Liver (tissue), 9 donors: ENCODE data around the gene MDGA2. TPM values are rescaled to one million over a fixed set of nuclear protein-coding genes. Genes with fewer than 3 reads are reported as not detected.
"Not testable (repeated sequence)": the region's sequence is repeated elsewhere in the genome, so short reads cannot be mapped to it uniquely, and the experiment has no call there.

Source experiments
- DNase-seq: peaks from one replicate; pipeline ENCODE4 v3.0.0-alpha.2; 2017; ENCODE audit warnings: low spot score
- H3K27ac ChIP-seq, 2 donors: one replicate each; pipeline ENCODE4 v1.7.0; 2013; ENCODE audit warnings: inconsistent platforms in 2 of 2, low read length in 2 of 2, control low read depth in 1 of 2, low read depth in 1 of 2, mild to moderate bottlenecking in 1 of 2
- H3K27me3 ChIP-seq, 4 donors: one replicate each; pipeline versions ENCODE4 v1.6.1 to v1.7.0; 2013; ENCODE audit warnings: low read length in 3 of 4, inconsistent platforms in 1 of 4, mild to moderate bottlenecking in 1 of 4, moderate library complexity in 1 of 4; ENCODE audit not compliant: control insufficient read depth in 4 of 4, insufficient read depth in 4 of 4
- H3K36me3 ChIP-seq, 4 donors: one replicate each; pipeline versions ENCODE4 v1.6.1 to v1.7.0; 2013; ENCODE audit warnings: low read length in 3 of 4, mild to moderate bottlenecking in 3 of 4, low read depth in 1 of 4, moderate library complexity in 1 of 4; ENCODE audit not compliant: control insufficient read depth in 4 of 4, insufficient read depth in 3 of 4
- H3K4me1 ChIP-seq, 4 donors: one replicate each; pipeline versions ENCODE4 v1.6.1 to v1.7.0; 2013; ENCODE audit warnings: low read length in 3 of 4, mild to moderate bottlenecking in 3 of 4, moderate library complexity in 1 of 4; ENCODE audit not compliant: control insufficient read depth in 4 of 4, insufficient read depth in 4 of 4
- H3K4me3 ChIP-seq, 3 donors: one replicate each; pipeline versions ENCODE4 v1.6.1 to v1.7.0; 2013; ENCODE audit warnings: low read length in 3 of 3, control low read depth in 1 of 3, low read depth in 1 of 3, mild to moderate bottlenecking in 1 of 3
- H3K9ac ChIP-seq, 2 donors: one replicate each; pipeline ENCODE4 v1.7.0; 2013; ENCODE audit warnings: low read length in 2 of 2, mild to moderate bottlenecking in 2 of 2, moderate library complexity in 2 of 2, control low read depth in 1 of 2, low read depth in 1 of 2
- H3K9me3 ChIP-seq, 4 donors: one replicate each; pipeline versions ENCODE4 v1.6.1 to v1.7.0; 2013; ENCODE audit warnings: low read length in 3 of 4; ENCODE audit not compliant: control insufficient read depth in 4 of 4
- ATF3 ChIP-seq: IDR thresholded peaks from 2 replicates; pipeline ENCODE4 v1.6.1; 2016; ENCODE audit warnings: antibody characterized with exemption
- CTCF ChIP-seq: fragments of 150-350 bp; IDR thresholded peaks from 2 replicates; pipeline ENCODE4 v1.5.1; 2017; ENCODE audit warnings: improper control_type of control experiment, low read depth, low read length; ENCODE audit not compliant: missing input control
- EGR1 ChIP-seq, 2 donors: IDR thresholded peaks; 2 replicates each; pipeline ENCODE4 v1.6.1; 2016 to 2018; ENCODE audit warnings: antibody characterized with exemption in 2 of 2, low read depth in 2 of 2
- FOXA2 ChIP-seq: IDR thresholded peaks from 2 replicates; pipeline ENCODE4 v1.6.1; 2016; ENCODE audit warnings: antibody characterized with exemption
- GABPA ChIP-seq, 2 donors: IDR thresholded peaks in 1 of 2; conservative IDR thresholded peaks in 1 of 2; 2 replicates each; pipeline ENCODE4 v1.6.1; 2016; ENCODE audit warnings: antibody characterized with exemption in 2 of 2, mild to moderate bottlenecking in 1 of 2, moderate library complexity in 1 of 2
- HNF4A ChIP-seq, 2 donors: conservative IDR thresholded peaks; 2 replicates each; pipeline ENCODE4 v1.6.1; 2016; ENCODE audit warnings: antibody characterized with exemption in 2 of 2, mild to moderate bottlenecking in 2 of 2
- HNF4G ChIP-seq: IDR thresholded peaks from 2 replicates; pipeline ENCODE4 v1.6.1; 2016; ENCODE audit warnings: antibody characterized with exemption
- JUND ChIP-seq, 2 donors: IDR thresholded peaks; 2 replicates each; pipeline ENCODE4 v1.6.1; 2016; ENCODE audit warnings: antibody characterized with exemption in 2 of 2
- MAX ChIP-seq: IDR thresholded peaks from 2 replicates; pipeline ENCODE4 v1.6.1; 2016; ENCODE audit warnings: antibody characterized with exemption
- NR2F2 ChIP-seq: IDR thresholded peaks from 2 replicates; pipeline ENCODE4 v1.6.1; 2016; ENCODE audit warnings: antibody characterized with exemption
- REST ChIP-seq: IDR thresholded peaks from 2 replicates; pipeline ENCODE4 v1.6.1; 2016; ENCODE audit warnings: antibody characterized with exemption, mild to moderate bottlenecking
- SP1 ChIP-seq: IDR thresholded peaks from 2 replicates; pipeline ENCODE4 v1.6.1; 2018; ENCODE audit warnings: antibody characterized with exemption, mild to moderate bottlenecking
- TAF1 ChIP-seq: conservative IDR thresholded peaks from 2 replicates; pipeline ENCODE4 v1.6.1; 2016; ENCODE audit warnings: antibody characterized with exemption, mild to moderate bottlenecking
- WGBS: extraction: QIAGEN DNeasy Blood & Tissue Kit; methylation state at CpG from one replicate; pipeline ENCODE4 v1.1.7; 2013; 5-methylcytosine and 5-hydroxymethylcytosine counted together
- polyA plus RNA-seq, 2 donors: library from polyadenylated mRNA; stranded (reverse) in 1 of 2; unstranded in 1 of 2; fragments of 200-250 nt in 1 of 2; fragments of >200 nt in 1 of 2; fragmentation: Nextera tagmentation in 1 of 2; extraction: Ambion mirVana in 1 of 2; gene quantifications; one replicate each; pipeline versions ENCODE4 v1.2.1 to v1.2.3, GENCODE V29; 2013 to 2015
- total RNA-seq, 2 donors: library from RNA; depleted of rRNA; stranded (reverse); fragments of >200 nt; gene quantifications; one replicate each; pipeline ENCODE4 v1.2.3, GENCODE V29; 2014
- donor health status: healthy.
- donor health status: healthy.
- donor health status: healthy.
- donor health status: healthy.
- donor health status: healthy.

The MDGA2 gene
- total and polyA plus RNA-seq, 4 donors, result 0.05 to 0.33 (median 0.19) TPM

GRCh38 chr14:47257013-47257412 is 418.4 kb downstream of the MDGA2 start:
- H3K9ac ChIP-seq, result no peak overlapping the region
- no peak overlapping the region for H3K27ac ChIP-seq
- WGBS, result 50% methylated on average over 2 of the region's 2 CpGs
- DNase-seq, result no peak
- H3K9me3 ChIP-seq, result no peaks in the 10 kb centered on the region
- TF ChIP-seq GABPA (IDR thresholded peaks at IDR 0.05 in 1 of 2, conservative IDR thresholded peaks at IDR 0.05 in 1 of 2) (no peak), NR2F2 (no peak)
- no peak overlapping the region for H3K4me3 ChIP-seq
- no peaks in the 10 kb centered on the region for H3K27me3 ChIP-seq
- no peaks in the 10 kb centered on the region for H3K4me1 ChIP-seq
- no peaks in the 10 kb centered on the region for H3K36me3 ChIP-seq

- TF ChIP-seq HNF4G (no peak), ATF3 (no peak), TAF1 (no peak), HNF4A (conservative IDR thresholded peaks at IDR 0.05) (no peak), CTCF (no peak), MAX (no peak), FOXA2 (no peak), SP1 (no peak), JUND (IDR thresholded peaks at IDR 0.05) (no peak), NR2F2 (no peak), REST (no peak), EGR1 (IDR thresholded peaks at IDR 0.05; ENCODE audit: low read depth in 2 of 2) (no peak)
- H3K9ac ChIP-seq, result no peak overlapping the region
- H3K4me3 ChIP-seq, result no peak overlapping the region
- H3K4me1 ChIP-seq, result no peaks in the 10 kb centered on the region
- H3K27me3 ChIP-seq, result no peaks in the 10 kb centered on the region
- H3K36me3 ChIP-seq, result no peaks in the 10 kb centered on the region
- DNase-seq, result no peak
- H3K9me3 ChIP-seq, result no peaks in the 10 kb centered on the region
- WGBS, result 75% methylated on average over 4 of the region's 4 CpGs
- H3K27ac ChIP-seq, result no peak overlapping the region
Observed at GRCh38 chr14:47252802-47253201, 422.6 kb downstream of the MDGA2 start.

GRCh38 chr14:47246367-47246766 is 429.0 kb downstream of the MDGA2 start:
- DNase-seq, result no peak
- H3K36me3 ChIP-seq, result no peaks in the 10 kb centered on the region
- H3K27me3 ChIP-seq, result no peaks in the 10 kb centered on the region
- H3K9ac ChIP-seq, result no peak overlapping the region
- no peak overlapping the region for H3K27ac ChIP-seq
- no peaks in the 10 kb centered on the region for H3K9me3 ChIP-seq
- TF ChIP-seq SP1, result no peak
- TF ChIP-seq CTCF, result no peak
- no peak for TF ChIP-seq HNF4A (conservative IDR thresholded peaks at IDR 0.05)
- TF ChIP-seq HNF4G, result no peak
- no peak overlapping the region for H3K4me3 ChIP-seq
- no peaks in the 10 kb centered on the region for H3K4me1 ChIP-seq
- WGBS, result 66% methylated on average over 1 of the region's 1 CpG

- not testable (repeated sequence) for DNase-seq, H3K4me1 ChIP-seq, H3K36me3 ChIP-seq, H3K9ac ChIP-seq, H3K4me3 ChIP-seq, H3K27ac ChIP-seq, H3K27me3 ChIP-seq, H3K9me3 ChIP-seq
- 91% methylated on average over 18 of the region's 18 CpGs for WGBS
Observed at GRCh38 chr14:47242579-47242978, 432.8 kb downstream of the MDGA2 start.
